RWPE1 (cell line): Measurements from ENCODE around the gene WWOX.

ENCODE experiments used
- CTCF ChIA-PET: fragments of 350-600 bp; sonication (Branson Sonifier 250); formaldehyde crosslinking; extraction: SDS; loops from one replicate; lab custom pipeline; 2021; lab: Yijun Ruan, JAX
- POLR2A ChIA-PET: fragments of 400-600 bp; formaldehyde crosslinking; extraction: SDS; loops from one replicate; lab custom pipeline; 2020; ENCODE audit warnings: antibody characterized with exemption; ENCODE audit not compliant: low non-redundant PET; lab: Yijun Ruan, JAX
- DNase-seq: peaks from one replicate; pipeline ENCODE4 v3.0.0; 2012; ENCODE audit warnings: low spot score
- H3K27ac ChIP-seq: fragments of 450-650 bp; 2 replicates; pipeline ENCODE4 v1.5.1; 2017
- CTCF ChIP-seq: fragments of 450-650 bp; conservative IDR thresholded peaks from 2 replicates; pipeline ENCODE4 v1.5.1; 2017; ENCODE audit warnings: low read depth, mild to moderate bottlenecking

The WWOX gene

DNA sequence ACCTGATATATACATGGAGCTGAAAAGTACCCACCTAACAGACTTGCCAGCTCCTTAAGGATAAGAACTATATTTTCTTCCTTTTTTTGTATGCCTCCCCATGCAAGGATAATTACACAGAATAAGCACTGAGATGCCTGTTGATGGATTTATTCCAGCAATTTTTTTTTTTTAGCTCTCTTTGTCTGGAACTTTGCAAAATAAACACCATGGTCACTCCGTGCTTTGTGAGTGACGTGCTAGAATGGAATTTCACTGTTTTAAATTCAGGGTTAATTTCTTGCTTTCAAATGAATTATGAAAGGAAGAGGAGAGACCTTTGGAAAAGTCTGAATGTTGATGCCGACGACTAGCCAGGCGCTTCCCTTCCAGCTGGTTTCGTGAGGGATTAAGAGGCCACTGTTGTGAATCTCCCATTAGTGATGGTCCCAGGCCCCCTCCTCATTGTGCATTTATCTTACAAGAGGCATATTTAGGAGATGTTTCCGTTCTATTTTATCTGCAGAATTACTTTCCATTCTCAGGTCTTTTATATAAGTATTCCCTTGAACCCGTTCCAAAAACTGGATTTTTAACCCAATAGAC, 529.1 kb downstream of the WWOX start:
- ChIA-PET POLR2A (no interaction called here), CTCF (interaction anchor here (0.5 to 0.7 kb wide), 2 partner anchors 283 to 393 kb away, joined by 3 to 10 read pairs; no protein-coding TSS in a partner anchor)
- H3K27ac ChIP-seq, result no peak overlapping the region
- no peak for DNase-seq
- no peak for TF ChIP-seq CTCF

GRCh38 chr16:78629173-78629572, 529.7 kb downstream of the WWOX start:
- no peak for DNase-seq
- POLR2A ChIA-PET, result no interaction called here
- no peak overlapping the region for H3K27ac ChIP-seq
- CTCF ChIA-PET, result no interaction called here
- TF ChIP-seq CTCF, result no peak

DNA sequence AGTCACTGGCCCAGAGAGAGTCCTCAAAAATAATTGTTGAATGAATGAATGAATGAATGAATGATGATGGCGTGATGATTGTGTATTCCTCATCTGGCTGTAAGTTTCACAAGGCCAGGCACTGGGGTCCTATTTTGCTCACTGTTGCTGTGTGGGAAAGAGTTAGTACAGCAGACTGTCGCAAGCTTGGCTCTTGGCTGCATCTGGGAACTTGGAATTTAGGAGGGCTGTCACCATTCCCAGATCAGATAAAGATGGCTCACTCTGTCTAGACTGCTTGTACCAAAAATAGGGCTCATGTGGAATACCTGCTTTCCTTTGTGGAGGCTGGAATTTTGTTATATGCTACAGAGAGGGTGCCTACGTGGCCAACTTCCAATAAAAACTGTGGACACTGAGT, 530.6 kb downstream of the WWOX start:
- POLR2A ChIA-PET, result no interaction called here

DNA sequence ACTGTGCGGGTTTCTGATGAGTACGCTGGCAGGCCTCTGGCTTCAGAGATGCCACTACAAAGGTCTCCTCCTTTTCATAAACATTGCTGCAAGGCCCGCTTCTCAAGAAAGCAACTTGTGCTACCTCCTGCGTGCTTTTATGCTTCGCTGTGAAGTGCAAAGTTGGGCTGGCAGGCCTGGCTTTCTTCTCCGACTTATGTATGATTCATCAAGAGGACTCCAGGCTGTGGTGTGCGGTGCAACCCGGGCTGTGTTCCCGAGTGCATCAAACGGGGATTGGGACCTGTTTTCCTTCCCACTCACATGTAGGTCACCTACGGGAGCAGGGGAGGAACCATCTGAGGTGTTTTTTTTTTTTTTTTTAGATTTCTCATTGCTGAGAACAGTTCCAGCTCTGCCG, 534.1 kb downstream of the WWOX start:
- ChIA-PET CTCF (no interaction called here), POLR2A (no interaction called here)
- no peak overlapping the region for H3K27ac ChIP-seq
- no peak for TF ChIP-seq CTCF
- no peak for DNase-seq

More for the DNA sequence above, 530.6 kb downstream of the WWOX start:
- DNase-seq, result no peak
- CTCF ChIA-PET, result no interaction called here
- no peak for TF ChIP-seq CTCF
- H3K27ac ChIP-seq, result no peak overlapping the region

GRCh38 chr16:78635807-78636206, 536.4 kb downstream of the WWOX start:
- no peak for TF ChIP-seq CTCF
- POLR2A ChIA-PET, result no interaction called here
- no peak overlapping the region for H3K27ac ChIP-seq
- CTCF ChIA-PET, result interaction anchor here (0.6 kb wide), 1 partner anchor 1737 kb away, joined by 3 read pairs; no protein-coding TSS in a partner anchor
- DNase-seq, result no peak

- H3K27ac ChIP-seq, result no peak overlapping the region
- no peak for TF ChIP-seq CTCF
- ChIA-PET CTCF (no interaction called here), POLR2A (no interaction called here)
- no peak for DNase-seq
Observed at GRCh38 chr16:78638371-78638770, 538.9 kb downstream of the WWOX start.
